NCI-H345 treated with DMSO at 0.1 percent for 48 hours (cell line): ENCODE measurements around the gene LRFN2.

Experiments used
- DNase-seq: peaks from one replicate; lab custom pipeline; 2025; ENCODE audit not compliant: unreplicated experiment; lab: John Stamatoyannopoulos, UW

LRFN2 gene

GRCh38 chr6:40545954-40546353 is 41.2 kb downstream of the LRFN2 start:
- DNase-seq: no peak

DNA sequence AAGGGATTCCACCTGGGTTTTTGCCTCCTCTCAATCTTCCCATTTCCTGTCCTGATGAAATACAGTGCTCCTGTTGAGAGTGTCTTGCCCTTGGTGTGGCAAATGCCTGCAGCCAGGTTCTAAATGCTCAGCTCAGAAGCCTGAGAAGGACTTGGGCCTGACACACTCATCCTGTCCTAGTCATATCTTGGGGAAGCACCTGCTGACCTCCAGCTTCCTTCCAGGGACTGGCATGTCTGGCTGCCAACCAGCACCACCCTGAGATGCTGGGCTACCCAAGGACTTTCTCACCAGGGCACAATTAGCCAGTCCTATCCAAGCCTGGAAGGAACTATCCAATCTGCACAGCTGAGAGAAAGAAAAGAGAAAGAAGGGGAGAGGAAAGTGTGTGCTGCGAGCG is 43.4 kb downstream of the LRFN2 start:
- no peak for DNase-seq

DNA sequence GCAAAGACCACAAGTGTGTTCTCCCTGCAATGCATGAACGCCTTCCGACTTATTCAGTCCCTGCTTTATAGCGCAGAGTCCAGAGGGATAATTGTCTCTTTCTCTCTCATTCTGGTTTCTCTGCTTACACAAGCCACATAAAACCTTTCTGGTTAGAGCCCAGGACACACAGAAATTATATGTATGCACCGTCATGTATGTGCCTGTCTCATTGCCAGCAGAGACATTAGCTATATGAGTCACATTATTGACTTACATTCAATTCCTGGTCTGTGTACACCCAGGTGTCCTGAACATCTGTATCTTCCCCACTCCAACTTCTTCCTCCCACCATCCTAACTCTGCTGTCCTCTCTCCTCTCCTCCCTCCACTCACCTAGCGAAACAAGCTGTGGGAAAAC is 44.0 kb downstream of the LRFN2 start:
- no peak for DNase-seq

DNA sequence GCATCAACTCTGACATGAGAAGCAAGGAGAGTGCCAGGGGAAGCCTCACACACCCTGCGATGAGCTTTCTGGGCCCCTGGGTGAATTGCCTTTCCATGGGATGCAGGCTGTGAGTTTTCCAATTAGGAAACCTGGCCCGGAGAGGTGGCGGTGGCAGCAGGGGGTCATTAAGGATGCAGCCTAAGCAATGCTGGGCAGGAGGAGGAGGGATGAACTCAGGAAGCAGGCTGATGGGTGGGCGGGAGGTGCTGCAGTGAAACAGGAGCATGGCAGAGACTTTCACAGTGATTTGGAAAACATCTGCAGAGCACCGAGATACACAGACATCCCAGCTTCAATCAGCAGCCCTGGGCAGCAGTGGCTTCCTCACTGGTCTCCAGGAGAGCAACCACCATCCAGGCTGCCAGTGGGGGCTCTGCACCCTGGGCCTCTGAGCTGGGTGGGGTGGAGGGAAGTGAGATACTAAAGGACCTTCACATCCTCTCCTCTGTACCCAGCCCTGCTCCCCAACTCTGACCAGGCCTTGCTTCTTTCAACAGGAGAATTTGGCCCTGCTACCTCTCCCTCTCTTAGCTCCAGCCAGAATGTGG is 44.9 kb downstream of the LRFN2 start:
- no peak for DNase-seq

DNA sequence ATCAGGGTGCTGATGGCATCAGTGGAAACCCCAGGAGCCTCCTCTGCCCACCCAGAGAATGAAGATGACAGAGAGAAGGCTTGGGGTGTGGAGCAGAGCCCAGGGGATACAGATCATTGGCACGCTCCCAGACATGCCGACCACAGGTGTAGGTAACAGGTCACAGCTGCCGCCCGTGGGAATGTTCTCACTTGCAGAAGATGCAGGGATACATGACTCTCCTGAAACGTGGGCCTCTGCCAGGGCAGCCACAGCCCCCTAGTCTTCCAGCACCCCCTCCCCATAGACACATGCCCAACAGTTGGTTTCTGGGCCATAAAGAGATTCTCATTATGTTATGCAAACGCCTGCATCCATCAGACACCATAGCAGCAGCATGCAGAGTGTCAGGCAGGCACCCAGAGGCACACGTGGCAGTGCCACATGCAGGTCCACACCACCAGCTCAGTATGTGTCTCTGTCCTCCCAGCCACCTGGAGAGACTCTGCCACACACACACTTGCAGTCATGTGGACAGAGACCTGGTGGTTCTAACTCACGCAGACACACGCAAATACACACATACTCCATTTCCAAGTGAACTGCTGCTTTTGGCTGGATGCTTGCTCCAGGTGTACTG is 45.5 kb downstream of the LRFN2 start:
- DNase-seq: no peak

GRCh38 chr6:40540790-40541189 is 46.4 kb downstream of the LRFN2 start:
- DNase-seq: no peak

GRCh38 chr6:40539853-40540252 is 47.3 kb downstream of the LRFN2 start:
- DNase-seq: no peak

GRCh38 chr6:40538556-40538955 is 48.6 kb downstream of the LRFN2 start:
- no peak for DNase-seq

DNA sequence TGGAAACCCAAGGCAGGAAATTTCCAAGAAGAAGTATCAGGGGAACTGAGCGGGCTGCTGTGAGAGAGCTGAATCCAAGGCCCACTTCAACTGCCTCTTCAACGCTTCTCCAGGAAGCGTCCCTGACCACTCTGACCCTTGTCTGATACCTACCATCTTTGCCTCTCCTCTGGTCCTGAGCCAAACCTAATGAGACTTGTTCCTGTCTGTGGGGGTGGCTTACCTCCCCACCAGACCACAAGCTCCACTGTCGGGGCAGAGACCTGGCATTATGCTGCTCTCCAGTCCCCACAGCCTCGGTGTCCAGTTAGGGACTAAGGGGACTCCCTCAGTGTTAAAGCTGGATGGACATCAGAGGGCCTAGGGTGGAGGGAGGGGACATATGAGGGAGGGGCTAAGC is 49.7 kb downstream of the LRFN2 start:
- no peak for DNase-seq

DNA sequence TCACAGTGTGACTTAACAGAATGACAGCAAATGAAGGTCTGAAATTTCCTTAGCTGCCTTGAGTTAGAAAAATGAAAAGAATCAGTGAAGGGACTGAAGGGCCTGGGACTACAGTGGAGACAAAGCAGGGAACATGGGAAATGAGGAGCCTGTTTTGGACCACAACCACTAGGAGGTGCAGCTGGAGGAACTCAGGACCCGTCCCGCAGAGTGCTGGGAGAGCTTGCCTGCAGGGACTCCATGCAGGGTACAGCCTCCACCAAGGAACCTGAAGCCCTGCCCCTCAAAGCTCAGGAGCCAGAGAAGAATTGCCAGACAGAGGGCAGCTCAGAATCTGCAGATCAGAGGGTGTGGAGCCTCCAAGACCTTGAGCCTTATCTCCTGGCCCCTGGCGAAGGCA is 50.7 kb downstream of the LRFN2 start:
- DNase-seq: no peak

DNA sequence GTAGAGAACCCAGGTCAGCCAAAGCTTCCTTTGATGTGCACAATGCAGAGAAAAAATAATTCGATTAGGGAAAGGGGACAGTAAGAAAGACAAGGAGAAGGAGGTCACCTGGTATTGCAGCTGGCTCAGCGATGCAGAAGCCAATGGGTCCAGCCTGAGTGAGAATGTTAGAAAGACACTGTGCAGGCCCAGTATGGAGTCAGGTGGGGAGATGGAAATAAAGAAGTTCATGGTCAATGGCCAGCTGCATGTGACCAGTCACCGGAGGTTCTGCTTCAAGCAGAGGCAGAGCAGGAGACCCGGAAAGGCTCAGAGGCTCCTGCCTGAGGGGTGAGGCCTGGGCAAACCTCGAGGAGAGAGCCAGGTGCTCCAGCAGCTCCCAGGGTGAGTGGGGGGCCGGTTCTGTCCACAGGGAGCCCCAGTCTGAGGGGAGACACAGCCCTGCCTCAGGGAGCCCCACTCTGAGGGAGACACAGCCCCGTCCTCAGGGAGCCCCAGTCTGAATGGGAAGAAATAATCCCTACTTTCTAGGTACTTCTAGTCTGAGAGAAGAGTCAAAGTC is 51.3 kb downstream of the LRFN2 start:
- DNase-seq: no peak

- no peak for DNase-seq
These were observed 51.9 kb downstream of the LRFN2 start for GRCh38 chr6:40535110-40535818.

DNA sequence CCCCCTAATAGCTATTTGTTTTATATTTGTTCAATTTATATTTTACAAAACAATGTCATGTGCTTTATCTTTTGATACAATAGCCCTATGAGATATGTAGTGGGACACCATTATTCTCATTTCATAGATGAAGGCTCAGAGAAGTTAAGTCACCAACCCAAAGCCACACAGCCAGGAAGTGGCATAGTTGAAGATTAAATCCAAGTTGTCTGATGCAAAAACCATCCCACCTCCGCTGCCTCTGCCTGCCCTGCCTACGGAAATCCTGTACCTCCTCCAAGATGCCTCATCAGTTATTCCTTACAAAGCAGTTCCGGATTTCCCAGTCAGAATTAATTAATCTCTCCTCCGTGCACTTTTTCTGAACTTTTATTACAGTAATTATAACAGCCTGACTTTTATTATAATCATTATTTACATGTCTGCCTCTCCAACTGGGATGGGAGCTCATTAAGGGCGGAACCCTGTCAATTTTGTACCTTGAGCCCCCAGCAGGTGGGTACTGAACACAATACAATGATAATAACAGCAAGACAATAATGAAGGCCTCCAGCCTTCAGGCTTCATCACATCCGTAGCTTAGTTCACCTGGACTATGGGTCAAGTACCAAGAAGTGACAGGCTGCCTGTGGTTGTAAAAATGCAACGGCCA is 54.7 kb downstream of the LRFN2 start:
- DNase-seq: no peak

GRCh38 chr6:40529919-40530318 is 57.2 kb downstream of the LRFN2 start:
- no peak for DNase-seq

DNA sequence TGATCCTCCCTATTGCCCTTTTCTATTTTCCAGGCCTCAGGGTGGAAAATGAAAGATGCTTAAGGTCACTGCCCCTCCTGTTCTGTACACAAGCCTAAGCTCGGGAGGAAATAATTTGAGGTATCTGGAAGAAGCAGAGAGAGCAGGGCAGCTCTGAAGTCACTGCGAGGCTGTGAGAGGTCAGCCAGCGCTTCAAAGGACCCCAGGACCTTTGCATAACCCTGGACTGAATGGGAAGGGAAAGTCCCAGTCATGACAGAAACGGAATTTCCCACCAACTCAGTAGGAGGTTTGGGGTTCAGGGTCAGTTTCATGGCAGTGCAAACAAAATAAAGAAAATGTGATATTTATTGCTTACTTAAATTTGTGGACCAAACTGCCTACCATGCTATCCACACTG is 58.1 kb downstream of the LRFN2 start:
- no peak for DNase-seq

GRCh38 chr6:40528051-40528450 is 59.1 kb downstream of the LRFN2 start:
- DNase-seq: no peak

- DNase-seq: no peak
These were observed 61.1 kb downstream of the LRFN2 start for GRCh38 chr6:40526036-40526435.

- no peak for DNase-seq
These were observed 62.2 kb downstream of the LRFN2 start for GRCh38 chr6:40524797-40525585.

- no peak for DNase-seq
These were observed 63.5 kb downstream of the LRFN2 start for GRCh38 chr6:40523505-40524172.

DNA sequence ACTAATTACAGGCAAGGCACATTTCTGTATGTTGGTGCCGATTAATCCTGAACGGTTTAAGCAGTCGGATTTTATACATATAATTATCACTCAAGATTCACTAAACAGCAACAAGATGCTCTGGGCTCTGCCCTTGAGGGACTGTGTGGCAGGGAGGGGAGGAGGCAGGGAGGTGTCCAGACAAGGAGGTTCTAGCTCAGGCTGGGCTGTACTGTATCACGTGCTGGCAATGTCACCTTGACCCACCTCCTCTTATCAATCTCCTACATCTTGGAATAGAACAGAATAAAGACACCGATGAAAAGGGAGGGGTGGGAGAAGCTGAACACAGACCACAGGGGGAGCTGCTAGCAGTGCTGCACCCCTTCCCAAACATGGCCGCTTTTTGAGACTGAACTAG is 65.7 kb downstream of the LRFN2 start:
- DNase-seq: no peak
